ENCODE results near the gene TP73. TPM values are rescaled to one million over a fixed set of nuclear protein-coding genes. Genes with fewer than 3 reads are reported as not detected.

The TP73 gene
- total RNA-seq, 1 experiment from 2014 or later, result 6.9 TPM

- H3K4me3 ChIP-seq, result no peak overlapping the region
- H3K27ac ChIP-seq, result no peak overlapping the region
- no peaks in the 10 kb centered on the region for H3K36me3 ChIP-seq (ENCODE audit: low read depth)
- no peaks in the 10 kb centered on the region for H3K79me2 ChIP-seq (ENCODE audit: low read depth)
- BruUV-seq (replicated peaks), result no TSS peak
- H3K27me3 ChIP-seq (ENCODE audit: insufficient read depth, low read depth), result peaks cover 91% of the 10 kb centered on the region
- ChIA-PET POLR2A (ENCODE audit: unreplicated experiment) (no interaction called here), CTCF (no interaction called here)
- H4K20me1 ChIP-seq (ENCODE audit: insufficient read depth), result no peaks in the 10 kb centered on the region
- no peak for TF ChIP-seq CTCF (conservative IDR thresholded peaks at IDR 0.05)
- H2AFZ ChIP-seq, result no peak overlapping the region
- DNase-seq, result no peak
- H3K9me2 ChIP-seq (ENCODE audit: insufficient read depth), result no peaks in the 10 kb centered on the region
- intact Hi-C loops (cut with micrococcal nuclease; ENCODE audit: unreplicated experiment), result no loop called here
- no peaks in the 10 kb centered on the region for H3K9me3 ChIP-seq (ENCODE audit: insufficient read depth, low read depth)
- H3K4me2 ChIP-seq, result no peak overlapping the region
- H3F3A ChIP-seq (ENCODE audit: insufficient read depth, low read depth), result no peaks in the 10 kb centered on the region
- no peaks in the 10 kb centered on the region for H3K4me1 ChIP-seq (replicated peaks; ENCODE audit: insufficient read depth)
These were observed 110.0 kb downstream of the TP73 start for GRCh38 chr1:3762151-3762872.

- Histone ChIP-seq H3F3A (ENCODE audit: insufficient read depth, low read depth) (no peaks in the 10 kb centered on the region), H3K27ac (no peak overlapping the region), H3K27me3 (ENCODE audit: insufficient read depth, low read depth) (peaks cover 92% of the 10 kb centered on the region), H4K20me1 (ENCODE audit: insufficient read depth) (no peaks in the 10 kb centered on the region), H3K9me2 (ENCODE audit: insufficient read depth) (no peaks in the 10 kb centered on the region), H3K4me3 (no peak overlapping the region), H3K4me2 (no peak overlapping the region), H3K36me3 (ENCODE audit: low read depth) (no peaks in the 10 kb centered on the region), H2AFZ (no peak overlapping the region), H3K79me2 (ENCODE audit: low read depth) (no peaks in the 10 kb centered on the region), H3K9me3 (ENCODE audit: insufficient read depth, low read depth) (no peaks in the 10 kb centered on the region), H3K4me1 (replicated peaks; ENCODE audit: insufficient read depth) (no peaks in the 10 kb centered on the region)
- intact Hi-C loops (cut with micrococcal nuclease; ENCODE audit: unreplicated experiment), result no loop called here
- DNase-seq, result no peak
- ChIA-PET CTCF (no interaction called here), POLR2A (ENCODE audit: unreplicated experiment) (no interaction called here)
- TF ChIP-seq EZH2 (IDR thresholded peaks at IDR 0.05; ENCODE audit: low read depth), result no peak
- no peak for TF ChIP-seq CTCF (conservative IDR thresholded peaks at IDR 0.05)
- no TSS peak for BruUV-seq (replicated peaks)
These were observed 110.5 kb downstream of the TP73 start for GRCh38 chr1:3762873-3763228.

GRCh38 chr1:3763351-3764125 is 111.2 kb downstream of the TP73 start:
- no peak for DNase-seq
- H3K27ac ChIP-seq, result no peak overlapping the region
- H3K4me1 ChIP-seq (replicated peaks; ENCODE audit: insufficient read depth), result no peaks in the 10 kb centered on the region
- ChIA-PET CTCF (no interaction called here), POLR2A (ENCODE audit: unreplicated experiment) (interaction anchor here (0.6 kb wide), 1 partner anchor 68 kb away, joined by 4 read pairs; no protein-coding TSS in a partner anchor)
- no TSS peak for BruUV-seq (replicated peaks)
- peaks cover 92% of the 10 kb centered on the region for H3K27me3 ChIP-seq (ENCODE audit: insufficient read depth, low read depth)
- TF ChIP-seq EZH2 (IDR thresholded peaks at IDR 0.05; ENCODE audit: low read depth), result no peak
- TF ChIP-seq CTCF (conservative IDR thresholded peaks at IDR 0.05), result no peak
- no peak overlapping the region for H3K4me3 ChIP-seq
- no peak overlapping the region for H2AFZ ChIP-seq
- H3F3A ChIP-seq (ENCODE audit: insufficient read depth, low read depth), result no peaks in the 10 kb centered on the region
- intact Hi-C loops (cut with micrococcal nuclease; ENCODE audit: unreplicated experiment), result no loop called here
- no peak overlapping the region for H3K4me2 ChIP-seq
- H3K36me3 ChIP-seq (ENCODE audit: low read depth), result no peaks in the 10 kb centered on the region
- no peaks in the 10 kb centered on the region for H3K9me3 ChIP-seq (ENCODE audit: insufficient read depth, low read depth)
- H3K9me2 ChIP-seq (ENCODE audit: insufficient read depth), result no peaks in the 10 kb centered on the region
- H4K20me1 ChIP-seq (ENCODE audit: insufficient read depth), result no peaks in the 10 kb centered on the region
- no peaks in the 10 kb centered on the region for H3K79me2 ChIP-seq (ENCODE audit: low read depth)
